Epithelial cell of esophagus (primary cell): ENCODE results near the gene ARMC7.

Source experiments
- DNase-seq: peaks from one replicate; pipeline ENCODE4 v3.0.0; 2010; ENCODE audit warnings: low read depth
- H3K4me3 ChIP-seq: 2 replicates; pipeline ENCODE4 v1.5.1; 2011; ENCODE audit warnings: mild to moderate bottlenecking, low read length, control low read depth
- CTCF ChIP-seq: IDR thresholded peaks from 2 replicates; pipeline ENCODE4 v1.5.1; 2011; ENCODE audit warnings: low read depth, mild to moderate bottlenecking, low read length, control low read depth, inconsistent platforms; ENCODE audit not compliant: insufficient read depth; ENCODE audit errors: missing control alignments

The ARMC7 gene

GRCh38 chr17:75087558-75088453 is 22.0 kb upstream of the ARMC7 start, which contains the start of gene SLC16A5:
Gene SLC16A5 (plus strand): TSS chr17:75087954. CDS start chr17:75093637, 5,683 bp downstream.
- peak; percentile 68 for DNase-seq
- TF ChIP-seq CTCF: no peak
- H3K4me3 ChIP-seq: peak within 1 kb of the TSS; percentile 56

- H3K4me3 ChIP-seq: peak overlapping the region; percentile 56
- no peak for TF ChIP-seq CTCF
- peak; percentile 46 for DNase-seq
These were observed 21.0 kb upstream of the ARMC7 start for GRCh38 chr17:75088465-75089417.

DNA sequence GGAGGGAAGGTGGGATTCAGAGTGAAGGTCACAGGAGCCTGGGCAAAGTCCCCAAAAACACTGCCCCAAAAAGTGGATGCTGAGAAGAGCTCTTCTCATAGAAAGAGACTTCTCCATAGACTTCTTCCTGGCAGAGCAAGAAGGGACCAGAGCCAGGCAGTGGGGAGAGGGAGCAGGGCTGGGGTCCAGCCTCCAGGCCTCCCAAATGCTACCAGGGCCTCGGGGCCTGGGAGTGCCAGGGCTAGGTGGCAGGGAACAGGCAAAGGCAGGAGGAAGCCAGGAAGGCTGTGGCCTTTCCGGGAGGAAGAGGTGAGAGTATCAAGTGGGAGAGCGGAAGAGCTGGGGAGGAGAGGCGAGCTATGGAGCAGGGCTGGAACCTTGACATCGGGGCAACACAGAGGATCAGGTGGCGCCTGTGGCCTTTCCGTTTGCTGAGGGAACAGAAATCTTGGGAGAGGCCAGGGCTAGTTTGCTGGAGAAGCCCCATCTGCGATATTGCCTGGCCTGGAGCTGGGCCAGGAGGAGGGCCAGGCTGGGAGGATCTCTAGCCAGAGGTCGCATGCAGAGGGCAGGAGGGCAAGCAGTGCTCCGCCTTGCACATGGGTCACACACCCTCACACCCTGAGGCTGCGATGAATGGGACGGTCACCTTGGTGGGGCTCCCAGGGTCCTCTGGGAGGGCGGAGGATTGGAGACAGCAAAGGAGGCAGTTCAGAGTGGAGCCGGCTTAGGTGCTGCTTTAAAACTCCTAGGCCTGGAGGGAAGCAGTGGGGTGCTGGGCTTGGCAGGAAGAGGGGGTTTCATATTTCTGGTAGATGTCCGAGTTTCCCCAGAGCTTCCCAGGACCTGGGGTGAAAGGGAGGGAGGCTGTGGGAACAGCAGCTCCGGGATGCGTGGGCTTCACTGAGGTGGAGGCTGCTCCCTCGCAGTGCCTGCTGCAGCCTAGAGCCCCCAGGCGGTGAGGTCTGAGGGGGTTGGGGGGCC is 18.6 kb upstream of the ARMC7 start:
- DNase-seq: no peak
- no peak for TF ChIP-seq CTCF
- no peak overlapping the region for H3K4me3 ChIP-seq

- TF ChIP-seq CTCF: no peak
- H3K4me3 ChIP-seq: no peak overlapping the region
- no peak for DNase-seq
These were observed 17.9 kb upstream of the ARMC7 start for GRCh38 chr17:75091855-75092327.

DNA sequence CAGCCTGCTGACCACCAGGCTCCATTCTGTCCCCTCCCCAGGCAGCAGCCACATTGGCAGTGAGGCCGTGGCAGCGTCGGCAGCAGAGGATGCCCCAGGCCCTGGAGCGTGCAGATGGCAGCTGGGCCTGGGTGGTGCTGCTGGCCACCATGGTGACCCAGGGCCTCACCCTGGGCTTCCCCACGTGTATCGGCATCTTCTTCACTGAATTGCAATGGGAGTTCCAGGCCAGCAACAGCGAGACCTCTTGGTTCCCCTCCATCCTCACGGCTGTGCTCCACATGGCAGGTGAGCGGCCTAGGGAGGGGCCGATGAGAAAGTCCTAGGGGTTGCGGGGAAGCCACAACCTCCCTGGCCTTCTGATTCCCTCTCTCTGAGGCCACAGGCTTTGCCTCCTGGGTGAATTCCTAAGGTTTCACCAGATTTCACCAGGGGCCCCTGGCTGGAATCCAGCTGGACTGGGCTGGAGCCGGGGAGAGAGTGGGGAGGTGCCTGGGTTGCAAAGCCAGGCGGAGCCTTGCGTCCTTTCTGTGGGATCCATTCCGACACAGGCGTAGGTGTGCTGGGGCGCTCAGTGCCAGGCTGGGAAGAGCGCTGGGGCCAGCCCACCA is 16.1 kb upstream of the ARMC7 start:
- no peak for DNase-seq
- H3K4me3 ChIP-seq: no peak overlapping the region
- no peak for TF ChIP-seq CTCF

DNA sequence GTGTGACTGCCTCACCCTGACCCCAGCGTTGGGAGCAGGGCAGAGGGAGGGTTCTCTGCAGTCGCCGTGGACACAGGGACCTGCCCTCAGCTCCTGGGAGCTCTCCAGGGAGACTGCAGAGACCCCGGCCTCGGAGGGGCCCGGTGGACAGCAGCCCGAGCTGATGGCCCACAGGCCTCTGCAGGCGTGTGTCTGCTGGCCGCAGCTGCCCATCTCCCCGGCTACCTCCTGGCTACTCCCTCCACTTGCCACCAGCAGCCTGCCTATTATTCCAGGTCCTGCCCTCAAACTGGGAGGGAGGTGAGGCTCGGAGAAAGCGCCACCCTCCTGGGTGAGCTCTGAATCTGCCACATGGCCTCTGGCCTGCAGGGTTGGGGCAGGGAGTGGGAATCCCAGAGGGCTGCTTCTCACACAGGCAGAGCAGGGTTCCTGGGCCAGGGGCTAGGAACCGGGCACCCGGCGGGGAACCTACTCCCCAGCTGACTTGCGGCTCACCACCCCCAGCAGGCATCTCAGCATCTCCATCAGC is 14.8 kb upstream of the ARMC7 start:
- no peak for TF ChIP-seq CTCF
- H3K4me3 ChIP-seq: no peak overlapping the region
- DNase-seq: no peak
